Heart left ventricle (tissue), 13 donors: ENCODE results near the gene FLVCR1.

ENCODE experiments used
- POLR2A ChIP-seq, 2 donors: fragments of 450-650 bp; IDR thresholded peaks; one replicate each; pipeline ENCODE4 v1.6.1; 2017; ENCODE audit warnings: antibody characterized with exemption in 2 of 2, mild to moderate bottlenecking in 2 of 2, moderate library complexity in 2 of 2
- TF ChIP-seq, protein P1 (sequence below), 12 donors: fragments of 200-600 bp; sonication (generic) in 4 of 12; IDR thresholded peaks; one replicate each; pipeline versions ENCODE4 v1.5.0 to v1.8.0; 2018 to 2022; ENCODE audit warnings: antibody characterized with exemption in 12 of 12, mild to moderate bottlenecking in 5 of 12
- donor health status: ischemic (EF 13 %, LVEDD 7.1; RV severe dilation, severe dysfunction).
- donor health status: DM: no; HTN: yes; CAD: no.
- donor health status: DM: no; HTN: no; CAD: no.
- donor health status: ischemic (EF 25% LVEDD 6.9; RV normal size, moderate dysfunction).
- donor health status: ischemic (EF 25% LVEDD 5.7; RV mildly dilated, moderate dysfunction).
- donor health status: ischemic (EF 35%, LVEDD 5.7; RV mildly dilated, moderate dysfunction).
- donor health status: nonischemic (EF 11% LVEDD 7.7; RV severe dilation, severe dysfunction).
- donor health status: DM: yes; HTN: yes; CAD: no.
- donor health status: PGD.
- donor health status: ischemic (EF 29% LVEDD 5.4; RV normal size, mild dysfunction).
- donor health status: nonischemic (EF 23%, LVEDD 6.1; RV moderate dilation, normal function).

DNA sequence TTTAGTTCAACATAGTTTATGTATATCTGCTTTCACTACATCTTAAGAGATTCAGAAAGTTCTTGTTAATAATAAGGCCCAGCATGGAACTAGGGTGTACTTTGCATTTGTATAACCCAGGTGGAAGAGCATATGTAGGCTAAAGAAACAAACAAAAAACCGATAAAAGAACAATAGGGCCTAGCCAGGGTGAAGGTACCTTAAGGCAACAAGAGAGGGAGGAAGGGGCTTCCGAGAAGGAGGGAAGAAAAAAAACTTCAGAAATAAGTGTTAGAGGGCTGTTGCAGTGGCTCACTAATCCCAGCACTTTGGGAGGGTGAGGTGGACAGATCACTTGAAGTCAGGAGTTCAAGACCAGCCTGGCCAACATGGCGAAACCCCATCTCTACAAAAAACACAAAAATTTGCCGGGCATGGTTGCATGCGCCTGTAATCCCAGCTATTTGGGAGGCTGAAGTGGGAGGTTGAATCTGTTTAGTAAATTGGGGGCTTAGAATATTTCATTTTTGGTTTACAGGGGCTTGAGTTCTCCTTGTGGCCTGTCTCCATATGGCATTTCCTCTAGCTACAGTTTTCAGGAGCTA is 5.9 kb upstream of the FLVCR1 start:
- TF ChIP-seq, protein P1, sequence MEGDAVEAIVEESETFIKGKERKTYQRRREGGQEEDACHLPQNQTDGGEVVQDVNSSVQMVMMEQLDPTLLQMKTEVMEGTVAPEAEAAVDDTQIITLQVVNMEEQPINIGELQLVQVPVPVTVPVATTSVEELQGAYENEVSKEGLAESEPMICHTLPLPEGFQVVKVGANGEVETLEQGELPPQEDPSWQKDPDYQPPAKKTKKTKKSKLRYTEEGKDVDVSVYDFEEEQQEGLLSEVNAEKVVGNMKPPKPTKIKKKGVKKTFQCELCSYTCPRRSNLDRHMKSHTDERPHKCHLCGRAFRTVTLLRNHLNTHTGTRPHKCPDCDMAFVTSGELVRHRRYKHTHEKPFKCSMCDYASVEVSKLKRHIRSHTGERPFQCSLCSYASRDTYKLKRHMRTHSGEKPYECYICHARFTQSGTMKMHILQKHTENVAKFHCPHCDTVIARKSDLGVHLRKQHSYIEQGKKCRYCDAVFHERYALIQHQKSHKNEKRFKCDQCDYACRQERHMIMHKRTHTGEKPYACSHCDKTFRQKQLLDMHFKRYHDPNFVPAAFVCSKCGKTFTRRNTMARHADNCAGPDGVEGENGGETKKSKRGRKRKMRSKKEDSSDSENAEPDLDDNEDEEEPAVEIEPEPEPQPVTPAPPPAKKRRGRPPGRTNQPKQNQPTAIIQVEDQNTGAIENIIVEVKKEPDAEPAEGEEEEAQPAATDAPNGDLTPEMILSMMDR (IDR thresholded peaks at IDR 0.05) = no peak
- TF ChIP-seq POLR2A (IDR thresholded peaks at IDR 0.05) = no peak
